Measurements from ENCODE around the gene MMS19. TPM values are rescaled to one million over a fixed set of nuclear protein-coding genes. Genes with fewer than 3 reads are reported as not detected.
"Not testable (repeated sequence)": the region's sequence is repeated elsewhere in the genome, so short reads cannot be mapped to it uniquely, and the experiment has no call there.

Gene MMS19
- total RNA-seq, 2 experiments from 2014 or later, result 60.6 to 66.3 TPM

- ChIA-PET POLR2A (no interaction called here), CTCF (interaction anchor here (0.7 to 5.4 kb wide), 2 partner anchors 15 to 505 kb away, joined by 5 to 53 read pairs; no protein-coding TSS in a partner anchor)
- DNase-seq, result no peak
- H3K4me1 Mint-ChIP-seq, result peaks cover 8% of the 10 kb centered on the region
- no peaks in the 10 kb centered on the region for H3K36me3 Mint-ChIP-seq (ENCODE audit: low read depth)
- no peaks in the 10 kb centered on the region for H3K27me3 Mint-ChIP-seq
- no peak overlapping the region for H3K27ac Mint-ChIP-seq
- no peaks in the 10 kb centered on the region for H3K9me3 Mint-ChIP-seq
- no peak overlapping the region for H3K4me3 Mint-ChIP-seq
Observed at GRCh38 chr10:97537186-97537869, 39.1 kb upstream of the MMS19 start.

GRCh38 chr10:97534746-97535367 is 36.6 kb upstream of the MMS19 start:
- ChIA-PET CTCF (interaction anchor here (0.8 to 5.4 kb wide), 14 partner anchors 8 to 152 kb away, joined by 3 to 53 read pairs (median 4); partner anchors contain the start of genes ANKRD2 and AVPI1), POLR2A (interaction anchor here (1.2 kb wide), 1 partner anchor 36 kb away, joined by 3 read pairs; the partner anchor contains the start of gene UBTD1)
- H3K4me3 Mint-ChIP-seq, result no peak overlapping the region
- H3K36me3 Mint-ChIP-seq (ENCODE audit: low read depth), result no peaks in the 10 kb centered on the region
- H3K4me1 Mint-ChIP-seq, result no peaks in the 10 kb centered on the region
- DNase-seq, result peak; percentile 49
- no peaks in the 10 kb centered on the region for H3K9me3 Mint-ChIP-seq
- H3K27me3 Mint-ChIP-seq, result no peaks in the 10 kb centered on the region
- no peak overlapping the region for H3K27ac Mint-ChIP-seq

- ChIA-PET POLR2A (no interaction called here), CTCF (interaction anchor here (0.8 to 5.4 kb wide), 13 partner anchors 9 to 153 kb away, joined by 3 to 53 read pairs (median 4); partner anchors contain the start of genes ANKRD2 and AVPI1)
- no peak for DNase-seq
- Mint-ChIP-seq H3K27me3 (no peaks in the 10 kb centered on the region), H3K4me3 (no peak overlapping the region), H3K9me3 (no peaks in the 10 kb centered on the region), H3K36me3 (ENCODE audit: low read depth) (no peaks in the 10 kb centered on the region), H3K27ac (no peak overlapping the region), H3K4me1 (no peaks in the 10 kb centered on the region)
Observed at GRCh38 chr10:97533888-97534287, 35.7 kb upstream of the MMS19 start.

- DNase-seq, result no peak
- CTCF ChIA-PET, result interaction anchor here (0.9 to 5.4 kb wide), 3 partner anchors 18 to 52 kb away, joined by 4 to 53 read pairs (median 9); no protein-coding TSS in a partner anchor
- Mint-ChIP-seq H3K27ac (no peak overlapping the region), H3K9me3 (no peaks in the 10 kb centered on the region), H3K27me3 (no peaks in the 10 kb centered on the region), H3K4me1 (no peaks in the 10 kb centered on the region), H3K36me3 (ENCODE audit: low read depth) (no peaks in the 10 kb centered on the region), H3K4me3 (no peak overlapping the region)
- POLR2A ChIA-PET, result no interaction called here
Observed at GRCh38 chr10:97532935-97533671, 34.9 kb upstream of the MMS19 start.

GRCh38 chr10:97531401-97531986 is 33.3 kb upstream of the MMS19 start:
- CTCF ChIA-PET, result no interaction called here
- Mint-ChIP-seq H3K4me1 (no peaks in the 10 kb centered on the region), H3K27me3 (no peaks in the 10 kb centered on the region), H3K9me3 (no peaks in the 10 kb centered on the region), H3K4me3 (no peak overlapping the region), H3K36me3 (ENCODE audit: low read depth) (no peaks in the 10 kb centered on the region), H3K27ac (no peak overlapping the region)
- no peak for DNase-seq
- POLR2A ChIA-PET, result no interaction called here

- Mint-ChIP-seq H3K9me3 (no peaks in the 10 kb centered on the region), H3K4me1 (no peaks in the 10 kb centered on the region), H3K27me3 (no peaks in the 10 kb centered on the region), H3K36me3 (ENCODE audit: low read depth) (no peaks in the 10 kb centered on the region), H3K4me3 (no peak overlapping the region), H3K27ac (no peak overlapping the region)
- ChIA-PET POLR2A (no interaction called here), CTCF (no interaction called here)
- no peak for DNase-seq
Observed at GRCh38 chr10:97529685-97530465, 31.7 kb upstream of the MMS19 start.

GRCh38 chr10:97528876-97529275 is 30.7 kb upstream of the MMS19 start:
- H3K27me3 Mint-ChIP-seq; H3K4me3 Mint-ChIP-seq; H3K36me3 Mint-ChIP-seq (ENCODE audit: low read depth); DNase-seq; H3K9me3 Mint-ChIP-seq; CTCF ChIA-PET; H3K27ac Mint-ChIP-seq; POLR2A ChIA-PET; H3K4me1 Mint-ChIP-seq: not testable (repeated sequence)

- ChIA-PET CTCF (no interaction called here), POLR2A (no interaction called here)
- Mint-ChIP-seq H3K4me1 (no peaks in the 10 kb centered on the region), H3K9me3 (no peaks in the 10 kb centered on the region), H3K4me3 (no peak overlapping the region), H3K27ac (no peak overlapping the region), H3K36me3 (ENCODE audit: low read depth) (no peaks in the 10 kb centered on the region), H3K27me3 (peaks cover 7% of the 10 kb centered on the region)
- DNase-seq, result no peak
Observed at GRCh38 chr10:97525683-97526110, 27.5 kb upstream of the MMS19 start.

GRCh38 chr10:97525086-97525485 is 26.9 kb upstream of the MMS19 start:
- DNase-seq, result no peak
- Mint-ChIP-seq H3K4me3 (no peak overlapping the region), H3K4me1 (no peaks in the 10 kb centered on the region), H3K9me3 (no peaks in the 10 kb centered on the region), H3K27ac (no peak overlapping the region), H3K36me3 (ENCODE audit: low read depth) (no peaks in the 10 kb centered on the region), H3K27me3 (peaks cover 9% of the 10 kb centered on the region)
- ChIA-PET CTCF (no interaction called here), POLR2A (no interaction called here)

- Mint-ChIP-seq H3K27me3 (peaks cover 17% of the 10 kb centered on the region), H3K9me3 (no peaks in the 10 kb centered on the region), H3K27ac (no peak overlapping the region), H3K36me3 (ENCODE audit: low read depth) (no peaks in the 10 kb centered on the region), H3K4me1 (no peaks in the 10 kb centered on the region), H3K4me3 (no peak overlapping the region)
- DNase-seq, result no peak
- POLR2A ChIA-PET, result interaction anchor here (1.2 to 1.4 kb wide), 2 partner anchors 25 to 29 kb away, joined by 3 read pairs; no protein-coding TSS in a partner anchor
- CTCF ChIA-PET, result no interaction called here
Observed at GRCh38 chr10:97522937-97523336, 24.7 kb upstream of the MMS19 start.

- no peaks in the 10 kb centered on the region for H3K36me3 Mint-ChIP-seq (ENCODE audit: low read depth)
- peaks cover 17% of the 10 kb centered on the region for H3K27me3 Mint-ChIP-seq
- CTCF ChIA-PET, result interaction anchor here (1.4 kb wide), 1 partner anchor 30 kb away, joined by 4 read pairs; no protein-coding TSS in a partner anchor
- H3K9me3 Mint-ChIP-seq, result no peaks in the 10 kb centered on the region
- POLR2A ChIA-PET, result interaction anchor here (1.0 to 1.4 kb wide), 3 partner anchors 24 to 28 kb away, joined by 3 read pairs; no protein-coding TSS in a partner anchor
- H3K4me1 Mint-ChIP-seq, result no peaks in the 10 kb centered on the region
- no peak overlapping the region for H3K27ac Mint-ChIP-seq
- DNase-seq, result no peak
- H3K4me3 Mint-ChIP-seq, result no peak overlapping the region
Observed at GRCh38 chr10:97522071-97522470, 23.8 kb upstream of the MMS19 start.

GRCh38 chr10:97520978-97521761 is 22.9 kb upstream of the MMS19 start:
- POLR2A ChIA-PET, result no interaction called here
- Mint-ChIP-seq H3K27me3 (peaks cover 17% of the 10 kb centered on the region), H3K4me3 (no peak overlapping the region), H3K4me1 (no peaks in the 10 kb centered on the region), H3K36me3 (ENCODE audit: low read depth) (no peaks in the 10 kb centered on the region), H3K27ac (no peak overlapping the region), H3K9me3 (no peaks in the 10 kb centered on the region)
- no peak for DNase-seq
- CTCF ChIA-PET, result interaction anchor here (1.4 kb wide), 1 partner anchor 31 kb away, joined by 4 read pairs; no protein-coding TSS in a partner anchor
